Activated naive CD4-positive, alpha-beta T cell treated with anti-CD3 and anti-CD28 coated beads for 36 hours (primary cell): ENCODE measurements around the gene PSORS1C1. TPM values are rescaled to one million over a fixed set of nuclear protein-coding genes. Genes with fewer than 3 reads are reported as not detected.

ENCODE experiments used
- CTCF ChIA-PET: fragments of 350-600 bp; sonication (Branson Sonifier 250); formaldehyde crosslinking; loops from one replicate; lab custom pipeline; 2021; ENCODE audit warnings: antibody characterized with exemption; lab: Charles Lee
- DNase-seq: peaks from one replicate; pipeline ENCODE4 v3.0.0-alpha.2; 2020
- H3K27ac Mint-ChIP-seq: one replicate; pipeline ENCODE4 v1.8.0; 2021; ENCODE audit warnings: mild to moderate bottlenecking, mixed read lengths
- H3K27me3 Mint-ChIP-seq: one replicate; pipeline ENCODE4 v1.8.0; 2021; ENCODE audit warnings: low read depth, mixed read lengths
- H3K36me3 Mint-ChIP-seq: one replicate; pipeline ENCODE4 v1.8.0; 2021; ENCODE audit warnings: low read depth, mixed read lengths
- H3K4me1 Mint-ChIP-seq: one replicate; pipeline ENCODE4 v1.8.0; 2021; ENCODE audit warnings: low read depth, mixed read lengths
- H3K4me3 Mint-ChIP-seq: one replicate; pipeline ENCODE4 v1.8.0; 2021; ENCODE audit warnings: mild to moderate bottlenecking, moderate library complexity, mixed read lengths
- H3K9me3 Mint-ChIP-seq: one replicate; pipeline ENCODE4 v1.8.0; 2021; ENCODE audit warnings: mixed read lengths
- intact Hi-C: fragments of 100-400 bp; cut with micrococcal nuclease; formaldehyde crosslinking; loops from one replicate; pipeline ENCODE4 v1.15.1; 2023
- total RNA-seq, 2 experiments: library from RNA; stranded (reverse); gene quantifications; one replicate each; pipeline ENCODE4 v1.2.3, GENCODE V29; 2021

The PSORS1C1 gene
- total RNA-seq, 2 experiments from 2014 or later = 0.29 to 0.40 TPM

DNA sequence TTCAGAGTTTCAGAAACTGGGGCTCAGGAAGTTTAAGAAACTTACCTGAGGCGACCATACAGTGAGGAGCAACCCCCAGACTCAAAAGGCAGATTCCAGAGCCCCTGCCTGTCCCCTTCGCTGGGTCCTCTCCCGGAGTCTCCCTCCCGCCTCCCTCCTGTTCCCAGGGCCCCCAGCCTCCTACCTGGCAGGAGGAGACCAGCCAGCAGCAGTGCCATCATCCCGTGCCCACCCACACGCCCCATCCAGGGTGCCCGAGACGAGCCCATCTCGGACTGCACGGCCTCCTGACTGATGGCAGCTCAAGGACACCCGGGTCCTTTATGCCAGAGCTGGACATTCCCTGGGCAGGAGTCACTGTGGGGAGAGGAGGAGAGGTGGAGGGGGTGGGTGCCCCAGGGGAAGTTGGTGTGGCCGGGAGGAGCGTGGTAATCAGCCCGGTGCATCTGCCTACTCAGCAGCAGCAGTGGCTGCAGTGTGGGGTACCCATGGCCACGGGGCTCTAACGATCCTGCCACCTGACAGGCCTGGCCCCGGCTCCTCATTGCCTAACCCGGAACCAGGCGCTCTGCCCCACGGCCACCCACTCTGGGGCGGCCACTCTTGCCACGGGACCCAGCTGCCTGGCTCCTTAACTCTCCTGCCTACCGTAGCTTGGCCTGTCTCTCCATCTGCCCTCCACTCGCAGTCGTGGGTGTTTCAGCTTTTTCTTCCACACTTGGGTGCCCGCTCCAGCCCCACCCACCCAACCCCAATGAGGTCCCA, 5.7 kb downstream of the PSORS1C1 start, which contains the start of gene CDSN:
TSS of gene CDSN (minus strand) at position 296 of the 765 bp plus-strand sequence. CDS start at position 269, 27 bp downstream.
- Mint-ChIP-seq H3K27ac (no peak within 1 kb of the TSS), H3K4me1 (no peaks in the 10 kb centered on the region), H3K4me3 (no peak within 1 kb of the TSS), H3K9me3 (no peaks in the 10 kb centered on the region), H3K27me3 (no peaks in the 10 kb centered on the region), H3K36me3 (no peaks in the 10 kb centered on the region)
- CTCF ChIA-PET = no interaction called here
- no peak for DNase-seq
- intact Hi-C loops = no loop called here

GRCh38 chr6:31121131-31121790, 6.7 kb downstream of the PSORS1C1 start:
- intact Hi-C loops = no loop called here
- no peaks in the 10 kb centered on the region for H3K9me3 Mint-ChIP-seq
- H3K4me1 Mint-ChIP-seq = no peaks in the 10 kb centered on the region

GRCh38 chr6:31122791-31123706, 8.4 kb downstream of the PSORS1C1 start:
- no peak overlapping the region for H3K4me3 Mint-ChIP-seq
- no peak overlapping the region for H3K27ac Mint-ChIP-seq
- H3K27me3 Mint-ChIP-seq = no peaks in the 10 kb centered on the region
- intact Hi-C loops = no loop called here
- H3K4me1 Mint-ChIP-seq = peaks cover 3% of the 10 kb centered on the region
- CTCF ChIA-PET = interaction anchor here (0.5 to 1.1 kb wide), 3 partner anchors 22 to 140 kb away, joined by 3 to 4 read pairs (median 3); no protein-coding TSS in a partner anchor
- no peak for DNase-seq
- no peaks in the 10 kb centered on the region for H3K9me3 Mint-ChIP-seq
- no peaks in the 10 kb centered on the region for H3K36me3 Mint-ChIP-seq

More at GRCh38 chr6:31121131-31121790, 6.7 kb downstream of the PSORS1C1 start:
- Mint-ChIP-seq H3K27me3 (no peaks in the 10 kb centered on the region), H3K36me3 (no peaks in the 10 kb centered on the region), H3K4me3 (no peak overlapping the region), H3K27ac (no peak overlapping the region)
- CTCF ChIA-PET = interaction anchor here (1.0 kb wide), 1 partner anchor 75 kb away, joined by 3 read pairs; no protein-coding TSS in a partner anchor
- no peak for DNase-seq

DNA sequence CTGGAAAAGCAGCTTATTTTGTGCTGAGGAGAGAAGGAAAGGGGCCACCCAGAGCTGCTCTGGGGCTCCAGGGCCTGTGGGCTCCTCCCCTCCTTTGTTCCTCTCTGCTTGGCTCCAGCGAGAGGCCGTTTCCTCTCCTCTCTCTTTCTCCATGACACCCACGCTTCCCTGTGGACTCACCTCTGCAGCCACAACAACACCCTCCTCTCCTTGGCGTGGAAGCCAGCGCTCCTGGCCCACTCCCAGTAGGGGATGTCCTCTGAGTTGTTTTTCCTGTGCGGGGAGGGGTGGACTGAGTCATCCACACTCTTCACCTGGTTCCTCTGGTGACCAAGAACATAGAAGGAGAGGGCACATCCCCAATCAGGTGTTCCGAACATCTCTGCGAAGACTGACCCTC, 10.6 kb downstream of the PSORS1C1 start:
- intact Hi-C loops = no loop called here
- Mint-ChIP-seq H3K36me3 (no peaks in the 10 kb centered on the region), H3K27me3 (no peaks in the 10 kb centered on the region), H3K4me3 (no peak overlapping the region), H3K4me1 (peaks cover 5% of the 10 kb centered on the region), H3K27ac (no peak overlapping the region), H3K9me3 (no peaks in the 10 kb centered on the region)
- CTCF ChIA-PET = interaction anchor here (0.7 to 1.8 kb wide), 5 partner anchors 9 to 256 kb away, joined by 3 to 10 read pairs (median 5); partner anchors contain the start of gene PSORS1C2
- DNase-seq = no peak

- Mint-ChIP-seq H3K9me3 (no peaks in the 10 kb centered on the region), H3K27me3 (no peaks in the 10 kb centered on the region), H3K4me1 (peaks cover 5% of the 10 kb centered on the region), H3K4me3 (no peak overlapping the region), H3K27ac (no peak overlapping the region), H3K36me3 (no peaks in the 10 kb centered on the region)
- no peak for DNase-seq
- intact Hi-C loops = no loop called here
- CTCF ChIA-PET = interaction anchor here (0.6 to 1.8 kb wide), 6 partner anchors 10 to 233 kb away, joined by 3 to 10 read pairs (median 4); partner anchors contain the start of gene PSORS1C2
Measured at GRCh38 chr6:31125586-31126363, 11.2 kb downstream of the PSORS1C1 start.

- intact Hi-C loops = no loop called here
- H3K4me3 Mint-ChIP-seq = no peak overlapping the region
- no peak for DNase-seq
- no peaks in the 10 kb centered on the region for H3K9me3 Mint-ChIP-seq
- H3K4me1 Mint-ChIP-seq = peaks cover 5% of the 10 kb centered on the region
- H3K27me3 Mint-ChIP-seq = no peaks in the 10 kb centered on the region
- CTCF ChIA-PET = interaction anchor here (0.6 to 1.8 kb wide), 12 partner anchors 8 to 254 kb away, joined by 3 to 7 read pairs (median 4); partner anchors contain the start of genes C6orf15, PSORS1C1 and PSORS1C2
- no peak overlapping the region for H3K27ac Mint-ChIP-seq
- no peaks in the 10 kb centered on the region for H3K36me3 Mint-ChIP-seq
Measured at GRCh38 chr6:31126396-31127175, 12.0 kb downstream of the PSORS1C1 start.

GRCh38 chr6:31128093-31128676, 13.6 kb downstream of the PSORS1C1 start:
- Mint-ChIP-seq H3K4me3 (no peak overlapping the region), H3K27me3 (no peaks in the 10 kb centered on the region), H3K4me1 (peaks cover 5% of the 10 kb centered on the region), H3K9me3 (no peaks in the 10 kb centered on the region), H3K36me3 (no peaks in the 10 kb centered on the region), H3K27ac (no peak overlapping the region)
- CTCF ChIA-PET = interaction anchor here (0.6 to 1.9 kb wide), 17 partner anchors 9 to 248 kb away, joined by 3 to 10 read pairs (median 4); partner anchors contain the start of gene PSORS1C1
- intact Hi-C loops = no loop called here
- peak; percentile 90 for DNase-seq

- no peaks in the 10 kb centered on the region for H3K27me3 Mint-ChIP-seq
- no peak overlapping the region for H3K4me3 Mint-ChIP-seq
- no peaks in the 10 kb centered on the region for H3K9me3 Mint-ChIP-seq
- intact Hi-C loops = no loop called here
- no peak for DNase-seq
- H3K36me3 Mint-ChIP-seq = no peaks in the 10 kb centered on the region
- CTCF ChIA-PET = interaction anchor here (0.6 to 1.9 kb wide), 20 partner anchors 8 to 248 kb away, joined by 3 to 10 read pairs (median 4); partner anchors contain the start of genes PSORS1C1 and TCF19
- H3K27ac Mint-ChIP-seq = no peak overlapping the region
- H3K4me1 Mint-ChIP-seq = peaks cover 5% of the 10 kb centered on the region
Measured at GRCh38 chr6:31129130-31129529, 14.5 kb downstream of the PSORS1C1 start.

- no peak for DNase-seq
- CTCF ChIA-PET = interaction anchor here (0.6 to 1.9 kb wide), 8 partner anchors 48 to 245 kb away, joined by 3 to 7 read pairs (median 4); no protein-coding TSS in a partner anchor
- Mint-ChIP-seq H3K9me3 (no peaks in the 10 kb centered on the region), H3K4me1 (peaks cover 5% of the 10 kb centered on the region), H3K27ac (no peak overlapping the region), H3K36me3 (no peaks in the 10 kb centered on the region), H3K4me3 (no peak overlapping the region), H3K27me3 (no peaks in the 10 kb centered on the region)
- intact Hi-C loops = no loop called here
Measured at GRCh38 chr6:31130751-31131150, 16.2 kb downstream of the PSORS1C1 start.

DNA sequence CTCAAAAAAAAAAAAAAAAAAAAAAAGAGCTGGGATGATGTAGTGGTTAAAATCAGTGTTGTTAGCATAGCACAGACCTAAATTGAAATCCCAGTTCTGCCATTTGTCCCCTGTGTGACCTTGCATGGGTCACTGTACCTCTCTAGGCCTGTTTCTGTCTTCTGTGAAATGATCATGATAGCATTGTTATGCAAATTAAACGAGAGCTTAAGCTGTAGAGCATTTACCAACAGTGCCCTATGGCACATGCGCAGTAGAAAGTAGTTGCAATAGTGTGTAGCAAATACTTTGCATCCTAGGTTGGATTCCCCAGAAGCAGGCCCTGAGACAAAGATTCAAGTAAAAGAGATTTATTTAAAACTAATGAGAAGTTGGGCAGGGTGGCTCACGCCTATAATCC, 17.0 kb downstream of the PSORS1C1 start:
- no peak for DNase-seq
- CTCF ChIA-PET = interaction anchor here (0.6 to 1.3 kb wide), 5 partner anchors 60 to 220 kb away, joined by 3 to 4 read pairs (median 3); no protein-coding TSS in a partner anchor
- no peaks in the 10 kb centered on the region for H3K27me3 Mint-ChIP-seq
- intact Hi-C loops = no loop called here
- H3K27ac Mint-ChIP-seq = no peak overlapping the region
- no peaks in the 10 kb centered on the region for H3K36me3 Mint-ChIP-seq
- no peak overlapping the region for H3K4me3 Mint-ChIP-seq
- H3K4me1 Mint-ChIP-seq = peaks cover 5% of the 10 kb centered on the region
- no peaks in the 10 kb centered on the region for H3K9me3 Mint-ChIP-seq
